ENCODE measurements around the gene PACSIN1.

- TF ChIP-seq CTCF (IDR thresholded peaks at IDR 0.05) (no peak), POLR2A (IDR thresholded peaks at IDR 0.05) (no peak), POLR2AphosphoS5 (IDR thresholded peaks at IDR 0.05) (no peak)
Measured at GRCh38 chr6:34553146-34553545, 87.3 kb downstream of the PACSIN1 start.

All from stomach (tissue), 4 donors.